ENCODE results near the gene ZFP2.
"Not testable (repeated sequence)": the region's sequence is repeated elsewhere in the genome, so short reads cannot be mapped to it uniquely, and the experiment has no call there.

The ZFP2 gene

GRCh38 chr5:178895615-178896571, at the start of gene ZFP2:
ZFP2 (plus strand) TSS chr5:178895913; CDS start chr5:178931314, 35,401 bp downstream.
- DNase-seq (ENCODE audit: insufficient read length, low spot score) (peak; percentile 31), FAIRE-seq (peak; percentile 68)

- no peak for FAIRE-seq
These were observed 46.4 kb upstream of the ZFP2 start for GRCh38 chr5:178849316-178849715.

GRCh38 chr5:178851951-178852350, 43.8 kb upstream of the ZFP2 start:
- DNase-seq (ENCODE audit: insufficient read length, low spot score), result no peak
- FAIRE-seq, result no peak

More at GRCh38 chr5:178849316-178849715, 46.4 kb upstream of the ZFP2 start:
- DNase-seq (ENCODE audit: insufficient read length, low spot score), result no peak

GRCh38 chr5:178854284-178854683, 41.4 kb upstream of the ZFP2 start:
- FAIRE-seq (no peak), DNase-seq (ENCODE audit: insufficient read length, low spot score) (no peak)

GRCh38 chr5:178859625-178860521, 35.8 kb upstream of the ZFP2 start, which contains the start of gene ZNF354B:
ZNF354B (plus strand) TSS chr5:178859953; CDS start chr5:178861048, 1,095 bp downstream.
- peak; percentile 93 for DNase-seq (ENCODE audit: insufficient read length, low spot score)
- FAIRE-seq, result no peak

- not testable (repeated sequence) for FAIRE-seq
These were observed 35.1 kb upstream of the ZFP2 start for GRCh38 chr5:178860615-178861014.

GRCh38 chr5:178861627-178862026, 34.1 kb upstream of the ZFP2 start:
- DNase-seq (ENCODE audit: insufficient read length, low spot score) (no peak), FAIRE-seq (no peak)

More at GRCh38 chr5:178860615-178861014, 35.1 kb upstream of the ZFP2 start:
- not testable (repeated sequence) for DNase-seq (ENCODE audit: insufficient read length, low spot score)

GRCh38 chr5:178866946-178867345, 28.8 kb upstream of the ZFP2 start:
- no peak for DNase-seq (ENCODE audit: insufficient read length, low spot score)
- no peak for FAIRE-seq

GRCh38 chr5:178869577-178869976, 26.1 kb upstream of the ZFP2 start:
- FAIRE-seq (peak; percentile 9), DNase-seq (ENCODE audit: insufficient read length, low spot score) (peak; percentile 46)

- FAIRE-seq (no peak), DNase-seq (ENCODE audit: insufficient read length, low spot score) (no peak)
These were observed 25.3 kb upstream of the ZFP2 start for GRCh38 chr5:178870411-178870810.

- no peak for FAIRE-seq
- no peak for DNase-seq (ENCODE audit: insufficient read length, low spot score)
These were observed 23.4 kb upstream of the ZFP2 start for GRCh38 chr5:178872302-178872701.

- FAIRE-seq; DNase-seq (ENCODE audit: insufficient read length, low spot score): not testable (repeated sequence)
These were observed 12.5 kb upstream of the ZFP2 start for GRCh38 chr5:178883115-178883694.

- no peak for DNase-seq (ENCODE audit: insufficient read length, low spot score)
- no peak for FAIRE-seq
These were observed 11.8 kb upstream of the ZFP2 start for GRCh38 chr5:178883815-178884430.

GRCh38 chr5:178899289-178899688, 3.6 kb downstream of the ZFP2 start:
- no peak for DNase-seq (ENCODE audit: insufficient read length, low spot score)
- no peak for FAIRE-seq

GRCh38 chr5:178902849-178903248, 7.1 kb downstream of the ZFP2 start:
- DNase-seq (ENCODE audit: insufficient read length, low spot score) (no peak), FAIRE-seq (no peak)

- DNase-seq (ENCODE audit: insufficient read length, low spot score), result no peak
These were observed 36.4 kb downstream of the ZFP2 start for GRCh38 chr5:178931846-178932760.

GRCh38 chr5:178940569-178941360, 45.1 kb downstream of the ZFP2 start, which contains the start of gene ZNF454:
ZNF454 (plus strand) TSS chr5:178941198; CDS start chr5:178942792, 1,594 bp downstream.
- FAIRE-seq, result no peak

More at GRCh38 chr5:178931846-178932760, 36.4 kb downstream of the ZFP2 start:
- no peak for FAIRE-seq

GRCh38 chr5:178941361-178941760, 45.6 kb downstream of the ZFP2 start:
- FAIRE-seq, result no peak
- no peak for DNase-seq (ENCODE audit: insufficient read length, low spot score)

More at GRCh38 chr5:178940569-178941360, 45.1 kb downstream of the ZFP2 start, which contains the start of gene ZNF454:
- DNase-seq (ENCODE audit: insufficient read length, low spot score), result peak; percentile 81
